ENCODE results near the gene HECTD1.
"Not testable (repeated sequence)": the region's sequence is repeated elsewhere in the genome, so short reads cannot be mapped to it uniquely, and the experiment has no call there.

Gene HECTD1

DNA sequence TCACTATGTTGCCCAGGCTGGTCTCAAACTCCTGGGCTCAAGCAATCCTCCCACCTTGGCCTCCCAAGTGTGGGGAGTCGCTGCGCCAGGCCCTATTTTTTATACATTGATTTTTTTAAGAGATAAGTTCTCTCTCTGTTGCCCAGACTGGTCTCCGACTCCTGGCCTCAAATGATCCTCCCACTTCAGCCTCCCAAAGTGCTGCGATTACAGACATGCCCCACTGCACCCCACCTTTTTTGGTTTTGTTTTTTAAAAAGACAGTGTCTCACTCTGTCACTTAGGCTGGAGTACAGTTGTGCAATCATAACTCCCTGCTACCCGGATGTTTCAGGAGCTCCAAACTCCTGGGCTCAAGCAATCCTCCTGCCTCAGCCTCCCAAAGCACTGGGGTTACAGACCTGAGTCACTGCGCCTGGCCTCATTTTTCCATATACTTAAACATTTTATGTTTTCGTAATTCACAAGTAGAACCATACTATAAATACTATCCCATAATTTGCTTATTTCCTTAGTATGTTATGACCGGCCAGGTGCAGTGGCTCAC is 16.8 kb downstream of the HECTD1 start:
- H3K4me3 ChIP-seq (ENCODE audit: low read depth, low read length): no peak overlapping the region
- TF ChIP-seq, protein P1, sequence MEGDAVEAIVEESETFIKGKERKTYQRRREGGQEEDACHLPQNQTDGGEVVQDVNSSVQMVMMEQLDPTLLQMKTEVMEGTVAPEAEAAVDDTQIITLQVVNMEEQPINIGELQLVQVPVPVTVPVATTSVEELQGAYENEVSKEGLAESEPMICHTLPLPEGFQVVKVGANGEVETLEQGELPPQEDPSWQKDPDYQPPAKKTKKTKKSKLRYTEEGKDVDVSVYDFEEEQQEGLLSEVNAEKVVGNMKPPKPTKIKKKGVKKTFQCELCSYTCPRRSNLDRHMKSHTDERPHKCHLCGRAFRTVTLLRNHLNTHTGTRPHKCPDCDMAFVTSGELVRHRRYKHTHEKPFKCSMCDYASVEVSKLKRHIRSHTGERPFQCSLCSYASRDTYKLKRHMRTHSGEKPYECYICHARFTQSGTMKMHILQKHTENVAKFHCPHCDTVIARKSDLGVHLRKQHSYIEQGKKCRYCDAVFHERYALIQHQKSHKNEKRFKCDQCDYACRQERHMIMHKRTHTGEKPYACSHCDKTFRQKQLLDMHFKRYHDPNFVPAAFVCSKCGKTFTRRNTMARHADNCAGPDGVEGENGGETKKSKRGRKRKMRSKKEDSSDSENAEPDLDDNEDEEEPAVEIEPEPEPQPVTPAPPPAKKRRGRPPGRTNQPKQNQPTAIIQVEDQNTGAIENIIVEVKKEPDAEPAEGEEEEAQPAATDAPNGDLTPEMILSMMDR (IDR thresholded peaks at IDR 0.05; ENCODE audit: borderline replicate concordance, insufficient read depth, low read depth, low read length): no peak

DNA sequence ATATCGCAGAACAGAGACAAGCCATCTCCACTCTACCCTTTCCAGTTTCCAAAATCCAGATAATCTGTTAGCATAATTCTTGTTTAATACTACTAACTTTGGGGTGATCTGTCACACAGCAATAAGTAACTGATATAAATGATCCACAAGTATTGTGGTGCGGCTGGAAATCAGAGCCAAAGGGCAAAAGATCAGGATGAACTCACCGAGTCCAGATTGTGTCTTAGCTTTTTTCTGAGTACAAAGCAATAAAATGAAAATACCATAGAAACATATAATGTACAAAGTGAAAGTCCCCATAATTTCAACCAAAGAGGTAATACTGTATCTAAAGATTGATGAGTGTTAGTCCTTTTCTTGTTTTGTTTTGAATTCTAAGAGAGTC is 17.4 kb downstream of the HECTD1 start:
- TF ChIP-seq, protein P1 (IDR thresholded peaks at IDR 0.05; ENCODE audit: borderline replicate concordance, insufficient read depth, low read depth, low read length): no peak
- H3K4me3 ChIP-seq (ENCODE audit: low read depth, low read length): no peak overlapping the region

DNA sequence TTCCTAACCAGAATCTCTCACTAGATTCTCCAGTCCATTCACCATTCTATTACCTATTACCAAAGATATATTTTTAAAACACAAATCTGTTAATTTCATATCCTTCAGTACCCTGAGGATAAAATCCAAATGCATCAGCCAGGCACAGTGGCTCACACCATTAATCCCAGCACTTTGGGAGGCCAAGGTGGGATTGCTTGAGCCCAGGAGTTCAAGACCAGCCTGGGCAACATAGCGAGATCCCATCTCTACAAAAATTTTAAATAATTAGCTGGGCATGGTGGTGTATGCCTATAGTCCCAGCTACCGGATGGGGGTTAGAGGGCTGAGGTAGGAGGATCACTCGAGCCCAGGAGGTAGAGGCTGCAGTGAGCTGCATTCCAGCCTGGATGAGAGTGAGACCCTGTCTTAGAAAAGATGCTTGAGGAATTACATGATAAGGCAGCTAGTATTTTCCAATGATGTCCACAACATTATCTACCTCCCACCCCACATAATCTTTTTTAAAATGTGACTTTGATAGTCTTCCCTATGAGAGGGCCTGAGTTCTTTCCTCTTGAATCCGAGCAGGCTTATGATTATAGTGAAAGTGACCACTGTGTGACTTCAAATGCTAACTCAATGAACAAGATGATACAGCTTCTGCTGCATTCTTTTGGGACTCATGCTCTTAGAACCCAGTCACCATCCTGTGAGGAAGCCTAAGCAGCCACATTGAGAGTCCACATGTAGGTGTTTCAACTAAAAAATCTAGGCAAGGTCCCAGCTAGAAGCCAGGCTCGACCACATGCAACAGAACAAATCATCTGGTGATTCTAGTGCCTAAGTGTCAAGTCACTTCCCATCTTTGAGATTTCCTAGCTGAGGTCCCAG is 18.0 kb downstream of the HECTD1 start:
- H3K4me3 ChIP-seq (ENCODE audit: low read depth, low read length): no peak overlapping the region
- TF ChIP-seq, protein P1 (IDR thresholded peaks at IDR 0.05; ENCODE audit: borderline replicate concordance, insufficient read depth, low read depth, low read length): no peak

DNA sequence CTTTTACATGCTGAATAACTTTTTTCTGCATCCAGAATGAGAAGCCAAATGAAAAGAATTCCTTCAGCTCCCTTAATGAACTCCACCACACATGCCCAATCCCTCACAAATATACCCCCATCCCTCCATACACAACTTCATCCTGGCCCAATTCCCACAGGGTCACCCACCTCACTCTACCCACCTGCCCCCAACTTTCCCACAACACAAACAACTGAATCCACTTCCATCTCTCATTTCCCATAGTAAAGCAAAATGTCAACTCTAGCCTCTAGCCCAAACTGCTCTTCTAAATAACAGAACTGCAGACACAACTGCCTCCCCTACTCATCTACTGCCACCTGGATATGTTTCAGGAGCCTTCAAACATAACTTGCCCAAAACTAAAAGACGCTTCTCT is 18.8 kb downstream of the HECTD1 start:
- TF ChIP-seq, protein P1 (IDR thresholded peaks at IDR 0.05; ENCODE audit: borderline replicate concordance, insufficient read depth, low read depth, low read length): no peak
- H3K4me3 ChIP-seq (ENCODE audit: low read depth, low read length): no peak overlapping the region

DNA sequence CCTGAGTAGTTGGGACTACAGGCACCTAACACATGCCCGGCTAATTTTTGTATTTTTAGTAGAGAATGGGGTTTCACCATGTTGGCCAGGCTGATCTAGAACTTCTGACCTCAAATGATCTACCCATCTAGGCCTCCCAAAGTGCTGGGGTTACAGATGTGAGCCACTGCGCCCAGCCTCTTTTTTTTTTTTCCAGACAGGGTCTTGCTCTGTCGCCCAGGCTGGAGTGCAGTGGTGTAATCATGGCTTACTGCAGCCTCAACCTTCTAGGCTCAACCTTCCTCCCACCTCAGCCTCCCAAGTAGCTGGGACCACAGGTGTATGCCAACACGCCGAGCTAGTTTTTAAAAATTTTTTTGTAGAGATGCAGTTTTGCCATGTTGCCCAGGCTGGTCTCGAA is 25.6 kb downstream of the HECTD1 start:
- not testable (repeated sequence) for H3K4me3 ChIP-seq (ENCODE audit: low read depth, low read length)

DNA sequence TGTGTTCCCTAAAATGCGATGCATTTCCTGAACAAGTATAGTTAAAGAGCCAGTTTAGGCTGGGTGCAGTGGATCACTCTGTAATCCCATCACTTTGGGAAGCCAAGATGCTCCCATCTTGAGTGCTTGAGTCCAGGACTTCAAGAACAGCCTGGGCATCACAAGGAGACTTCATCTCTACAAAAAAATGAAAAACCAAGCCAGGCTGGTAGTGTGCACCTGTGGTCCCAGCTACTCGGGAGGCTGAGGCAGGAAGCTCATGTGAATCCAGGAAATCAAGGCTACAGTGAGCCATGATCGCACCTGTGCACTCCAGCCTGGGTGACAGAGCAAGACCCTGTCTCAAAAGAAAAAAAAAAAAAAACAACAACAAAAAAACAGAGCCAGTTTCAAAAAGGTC is 26.3 kb downstream of the HECTD1 start:
- TF ChIP-seq, protein P1 (IDR thresholded peaks at IDR 0.05; ENCODE audit: borderline replicate concordance, insufficient read depth, low read depth, low read length): no peak
- no peak overlapping the region for H3K4me3 ChIP-seq (ENCODE audit: low read depth, low read length)

DNA sequence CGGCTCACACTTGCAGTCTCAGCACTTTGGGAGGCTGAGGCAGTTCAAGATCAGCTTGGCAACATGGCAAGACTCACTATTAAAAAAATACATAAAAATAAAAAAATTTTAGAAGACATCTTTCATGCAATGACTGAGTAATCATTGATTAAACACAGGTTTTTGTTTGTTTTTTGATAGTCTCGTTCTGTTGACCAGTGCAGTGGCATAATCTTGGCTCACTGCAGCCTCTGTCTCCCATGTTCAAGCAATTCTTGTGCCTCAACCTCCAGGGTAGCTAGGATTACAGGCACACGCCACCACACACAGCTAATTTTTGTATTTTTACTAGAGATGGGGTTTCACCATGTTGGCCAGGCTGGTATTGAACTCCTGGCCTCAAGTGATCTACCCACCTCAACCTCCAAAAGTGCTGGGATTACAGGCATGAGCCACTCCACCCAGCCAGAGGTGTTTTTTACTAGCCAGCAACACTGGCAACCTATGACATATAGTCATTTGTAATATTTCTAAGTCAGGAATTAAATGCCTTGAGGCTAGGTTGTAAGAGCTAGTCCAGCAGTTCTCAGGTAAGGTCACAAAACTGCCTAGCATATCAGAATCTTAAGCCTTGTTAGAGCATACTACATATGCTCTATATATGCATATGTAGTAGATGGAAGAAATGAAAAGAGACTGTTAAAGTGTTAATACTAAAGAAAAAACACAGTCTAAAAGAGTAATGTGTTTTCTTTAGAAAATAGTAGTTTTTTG is 27.1 kb downstream of the HECTD1 start:
- TF ChIP-seq, protein P1 (IDR thresholded peaks at IDR 0.05; ENCODE audit: borderline replicate concordance, insufficient read depth, low read depth, low read length): no peak
- no peak overlapping the region for H3K4me3 ChIP-seq (ENCODE audit: low read depth, low read length)
